GM12878 (cell line): ENCODE data around the gene CTIF. TPM values are rescaled to one million over a fixed set of nuclear protein-coding genes. Genes with fewer than 3 reads are reported as not detected.
A peak's percentile ranks its signal among the peaks of the same experiment; 100 is the strongest.
"Not testable (repeated sequence)": the region's sequence is repeated elsewhere in the genome, so short reads cannot be mapped to it uniquely, and the experiment has no call there.

Source experiments
- ATAC-seq: fragments of 200-7000 bp; cut with Tn5 transposase; 3 replicates; pipeline ENCODE4 v1.9.1; 2020; ENCODE audit warnings: mild to moderate bottlenecking, moderate library complexity
- BruUV-seq: library from RNA; stranded (reverse); fragments of 400-500 nt; replicated peaks from 2 replicates; lab custom pipeline; 2021; lab: Mats Ljungman, UMichigan
- CTCF ChIA-PET: fragments of 300-600 bp; sonication (Branson Sonifier 250); formaldehyde crosslinking; extraction: SDS; loops from one replicate; lab custom pipeline; 2021; ENCODE audit warnings: inconsistent platforms; lab: Yijun Ruan, JAX
- POLR2A ChIA-PET: fragments of 350-600 bp; formaldehyde crosslinking; extraction: SDS; loops from one replicate; lab custom pipeline; 2021; ENCODE audit warnings: inconsistent platforms; lab: Charles Lee
- RAD21 ChIA-PET: fragments of 300-600 bp; sonication (Branson Sonifier 250); formaldehyde crosslinking; loops from one replicate; lab custom pipeline; 2023; ENCODE audit warnings: antibody characterized with exemption; ENCODE audit not compliant: unreplicated experiment; lab: Charles Lee
- SMC1A ChIA-PET: fragments of 300-600 bp; sonication (Branson Sonifier 250); formaldehyde crosslinking; loops from one replicate; lab custom pipeline; 2023; ENCODE audit not compliant: unreplicated experiment, uncharacterized antibody; lab: Charles Lee
- DNase-seq: peaks from one replicate; pipeline ENCODE4 v3.0.0-alpha.2; 2011; ENCODE audit warnings: low read depth, low spot score
- FAIRE-seq: peaks from 3 replicates; lab custom pipeline; 2011; peaks lifted over from hg19 to GRCh38; lab: Jason Lieb, UNC
- H2AFZ ChIP-seq: 2 replicates; pipeline ENCODE4 v1.6.0; 2011; ENCODE audit warnings: low read depth, low read length, control low read depth; ENCODE audit not compliant: control insufficient read depth
- H3K27ac ChIP-seq: 2 replicates; pipeline ENCODE4 v1.5.1; 2011; ENCODE audit warnings: control low read depth; ENCODE audit not compliant: control insufficient read depth, insufficient read depth
- H3K27me3 ChIP-seq, 2 experiments: replicated peaks in 1 of 2; 2 replicates each; pipeline versions ENCODE4 v1.6.0 to v1.6.1; 2011; ENCODE audit warnings: low read length in 1 of 2; ENCODE audit not compliant: control insufficient read depth in 2 of 2, insufficient read depth in 2 of 2
- H3K36me3 ChIP-seq, 2 experiments: 2 replicates each; pipeline ENCODE4 v1.5.1; 2011; ENCODE audit warnings: low read length in 1 of 2; ENCODE audit not compliant: control insufficient read depth in 2 of 2, insufficient read depth in 2 of 2
- H3K4me1 ChIP-seq: 2 replicates; pipeline ENCODE4 v1.6.1; 2011; ENCODE audit warnings: mild to moderate bottlenecking, low read length, moderate library complexity, mixed read lengths; ENCODE audit not compliant: control insufficient read depth, insufficient read depth
- H3K4me2 ChIP-seq: 2 replicates; pipeline ENCODE4 v1.6.0; 2011; ENCODE audit warnings: control low read depth; ENCODE audit not compliant: control insufficient read depth, insufficient read depth
- H3K4me3 ChIP-seq: fragments of 200-600 bp; sonication (generic); 2 replicates; pipeline ENCODE4 v1.5.1; 2016
- H3K79me2 ChIP-seq: 2 replicates; pipeline ENCODE4 v1.6.0; 2011; ENCODE audit warnings: low read length; ENCODE audit not compliant: control insufficient read depth, insufficient read depth
- H3K9ac ChIP-seq: 2 replicates; pipeline ENCODE4 v1.8.0; 2011; ENCODE audit warnings: low read length, control low read depth, mixed read lengths; ENCODE audit not compliant: control insufficient read depth, insufficient read depth
- H3K9me3 ChIP-seq: replicated peaks from 3 replicates; pipeline ENCODE4 v1.5.1; 2011; ENCODE audit warnings: mild to moderate bottlenecking, low read length; ENCODE audit not compliant: control insufficient read depth, insufficient read depth
- H4K20me1 ChIP-seq: 2 replicates; pipeline ENCODE4 v1.6.0; 2011; ENCODE audit not compliant: control insufficient read depth, insufficient read depth
- CBX3 ChIP-seq: fragments of 200-600 bp; sonication (generic); IDR thresholded peaks from 2 replicates; pipeline ENCODE4 v1.6.1; 2016; ENCODE audit warnings: low read depth, borderline replicate concordance
- CBX5 ChIP-seq: sonication (generic); IDR thresholded peaks from 2 replicates; pipeline ENCODE4 v1.6.1; 2016; ENCODE audit warnings: low read depth, moderate library complexity, mild to moderate bottlenecking, inconsistent platforms
- CHD4 ChIP-seq: fragments of 200-600 bp; sonication (generic); IDR thresholded peaks from 2 replicates; pipeline ENCODE4 v1.6.1; 2016; ENCODE audit warnings: mild to moderate bottlenecking
- CREM ChIP-seq: IDR thresholded peaks from 2 replicates; pipeline ENCODE4 v1.6.1; 2014; ENCODE audit warnings: antibody characterized with exemption, low read depth
- DPF2 ChIP-seq: fragments of 450-650 bp; IDR thresholded peaks from 2 replicates; pipeline ENCODE4 v1.6.1; 2017; ENCODE audit warnings: mild to moderate bottlenecking
- ETV6 ChIP-seq, 2 experiments: fragments of 450-650 bp in 1 of 2; IDR thresholded peaks in 1 of 2; conservative IDR thresholded peaks in 1 of 2; 2 replicates each; pipeline ENCODE4 v1.6.1; 2014; ENCODE audit warnings: antibody characterized with exemption in 1 of 2, borderline replicate concordance in 1 of 2, low read depth in 1 of 2, mild to moderate bottlenecking in 1 of 2, moderate library complexity in 1 of 2
- FOXM1 ChIP-seq: IDR thresholded peaks from 2 replicates; pipeline ENCODE4 v1.6.1; 2012; ENCODE audit warnings: low read depth, mild to moderate bottlenecking, inconsistent platforms, low read length, moderate library complexity
- IKZF1 ChIP-seq: fragments of 450-650 bp; conservative IDR thresholded peaks from 2 replicates; pipeline ENCODE4 v1.6.1; 2017; ENCODE audit warnings: antibody characterized with exemption, mild to moderate bottlenecking
- IKZF2 ChIP-seq, 2 experiments: fragments of 450-650 bp; IDR thresholded peaks; 2 replicates each; pipeline ENCODE4 v1.6.1; 2017; ENCODE audit warnings: mild to moderate bottlenecking in 2 of 2, moderate library complexity in 2 of 2
- IRF4 ChIP-seq: IDR thresholded peaks from 2 replicates; pipeline ENCODE4 v1.6.1; 2011; ENCODE audit warnings: low read depth, low read length
- JUNB ChIP-seq: IDR thresholded peaks from 2 replicates; pipeline ENCODE4 v1.6.1; 2016; ENCODE audit warnings: antibody characterized with exemption, mild to moderate bottlenecking
- MEF2A ChIP-seq: IDR thresholded peaks from 2 replicates; pipeline ENCODE4 v1.6.1; 2011; ENCODE audit warnings: low read depth, mild to moderate bottlenecking, low read length, moderate library complexity; ENCODE audit not compliant: insufficient read depth
- NFIC ChIP-seq: IDR thresholded peaks from 2 replicates; pipeline ENCODE4 v1.6.1; 2012; ENCODE audit warnings: low read depth, mild to moderate bottlenecking, inconsistent platforms, low read length, moderate library complexity
- RUNX3 ChIP-seq: IDR thresholded peaks from 2 replicates; pipeline ENCODE4 v1.6.1; 2012; ENCODE audit warnings: low read length, inconsistent platforms
- SMARCA5 ChIP-seq: fragments of 450-650 bp; IDR thresholded peaks from 2 replicates; pipeline ENCODE4 v1.6.1; 2017; ENCODE audit warnings: mild to moderate bottlenecking
- TCF3 ChIP-seq: IDR thresholded peaks from 2 replicates; pipeline ENCODE4 v1.6.1; 2012; ENCODE audit warnings: low read depth, mild to moderate bottlenecking, low read length, borderline replicate concordance; ENCODE audit not compliant: insufficient read depth
- TCF7 ChIP-seq: IDR thresholded peaks from 2 replicates; pipeline ENCODE4 v1.6.1; 2014; ENCODE audit warnings: antibody characterized with exemption, borderline replicate concordance
- ZNF217 ChIP-seq: fragments of 450-650 bp; IDR thresholded peaks from 2 replicates; pipeline ENCODE4 v1.6.1; 2017; ENCODE audit warnings: antibody characterized with exemption, mild to moderate bottlenecking
- WGBS: methylation state at CpG from one replicate; pipeline ENCODE4 v1.1.6; 2016; ENCODE audit warnings: low lambda C conversion rate; ENCODE audit not compliant: insufficient replicate concordance, insufficient coverage; ENCODE audit errors: missing lambda C conversion rate; 5-methylcytosine and 5-hydroxymethylcytosine counted together
- in situ Hi-C: fragments of 300-500 bp; cut with MboI; formaldehyde crosslinking; loops from 9 replicates; pipeline ENCODE4 v1.14.3; 2018; ENCODE audit warnings: mixed read lengths
- intact Hi-C: fragments of 100-400 bp; cut with micrococcal nuclease; formaldehyde crosslinking; loops from one replicate; pipeline ENCODE4 v1.14.2; 2022; ENCODE audit not compliant: unreplicated experiment
- polyA plus RNA-seq, 11 experiments: library from polyadenylated mRNA; depleted of rRNA in 4 of 11; unstranded in 6 of 11; stranded (reverse) in 5 of 11; fragments of >200 nt; fragmentation: Nextera tagmentation in 4 of 11; fragmentation: Illumina TruSeq in 1 of 11; extraction: Ambion mirVana in 4 of 11; extraction: Trizol in 1 of 11; gene quantifications; 1 replicate in 1 of 11; 2 replicates in 10 of 11; pipeline versions ENCODE4 v1.2.1 to v1.2.3, GENCODE V29; 2011 to 2016; ENCODE audit warnings: inconsistent platforms in 2 of 11, missing spikeins in 2 of 11, low read depth in 1 of 11
- total RNA-seq, 4 experiments: library from RNA; depleted of rRNA in 3 of 4; stranded (reverse); fragments of >200 nt in 3 of 4; fragmentation: Illumina TruSeq in 1 of 4; extraction: Trizol in 1 of 4; gene quantifications; 2 replicates each; pipeline versions ENCODE4 v1.2.1 to v1.2.3, GENCODE V29; 2013 to 2021
- TF ChIP-seq, protein P1 (sequence below): fragments of 450-650 bp; IDR thresholded peaks from 2 replicates; pipeline ENCODE4 v1.6.1; 2017; ENCODE audit warnings: mild to moderate bottlenecking, low read depth, inconsistent platforms; ENCODE audit not compliant: poor library complexity, severe bottlenecking
- TF ChIP-seq, protein P2 (sequence below): fragments of 450-650 bp; conservative IDR thresholded peaks from 2 replicates; pipeline ENCODE4 v1.6.1; 2017; ENCODE audit warnings: mild to moderate bottlenecking, moderate library complexity

Gene CTIF
- total and polyA plus RNA-seq, 10 of the 15 experiments (the other 5 are each of a cell fraction or from before 2014, with no cell fraction given): 0.06 to 11.6 (median 2.5) TPM

DNA sequence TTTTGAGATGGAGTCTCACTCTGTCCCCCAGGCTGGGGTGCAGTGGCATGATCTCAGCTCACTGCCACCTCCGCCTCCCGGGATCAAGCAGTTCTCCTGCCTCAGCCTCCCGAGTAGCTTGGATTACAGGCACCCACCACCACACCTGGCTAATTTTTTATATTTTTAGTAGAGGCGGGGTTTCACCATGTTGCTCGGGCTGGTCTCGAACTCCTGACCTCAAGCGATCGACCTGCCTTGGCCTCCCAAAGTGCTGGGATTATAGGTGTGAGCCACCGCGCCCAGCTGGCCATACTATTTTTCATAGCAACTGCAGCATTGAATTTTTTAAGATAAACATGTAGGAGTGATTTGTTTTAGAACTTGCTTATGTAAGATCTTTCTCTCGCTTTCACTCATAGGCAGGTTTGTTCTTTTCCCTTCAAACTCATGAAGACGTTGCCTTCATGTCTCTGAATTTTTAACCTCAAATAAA is 273.2 kb downstream of the CTIF start:
- not testable (repeated sequence) for H3K36me3 ChIP-seq, BruUV-seq, DNase-seq, FAIRE-seq, H3K9me3 ChIP-seq, H3K27me3 ChIP-seq, H4K20me1 ChIP-seq, H3K79me2 ChIP-seq
- Histone ChIP-seq H3K4me2 (peak overlapping the region; percentile 53), H3K4me3 (0 out of 2 replicates have a peak overlapping the region, but pooled peaks have one; percentile 7), H3K9ac (peak overlapping the region; percentile 38; the same call in 1 of the 2 replicates), H3K27ac (peak overlapping the region; percentile 81), H2AFZ (peak overlapping the region; percentile 33), H3K4me1 (peaks cover 39% of the 10 kb centered on the region)
- SMC1A ChIA-PET: interaction anchor here (0.7 to 12.6 kb wide), 10 partner anchors 9 to 135 kb away, joined by 3 to 129 read pairs (median 12); no protein-coding TSS in a partner anchor
- peak; percentile 49 for ATAC-seq
- RAD21 ChIA-PET: interaction anchor here (0.9 to 7.3 kb wide), 6 partner anchors 8 to 34 kb away, joined by 4 to 61 read pairs (median 46); no protein-coding TSS in a partner anchor
- in situ Hi-C loops: loop anchor here (25.0 kb wide), 1 partner anchor 1475 kb away; the partner anchor contains the start of genes CXXC1 and MBD1
- CTCF ChIA-PET: interaction anchor here (0.6 to 2.6 kb wide), 7 partner anchors 10 to 34 kb away, joined by 3 to 16 read pairs (median 4); no protein-coding TSS in a partner anchor
- 18% methylated on average over 12 of the region's 12 CpGs for WGBS
- intact Hi-C loops: loop anchor here (2.0 kb wide), 1 partner anchor 27 kb away; no protein-coding TSS in a partner anchor
- POLR2A ChIA-PET: interaction anchor here (0.6 to 3.9 kb wide), 10 partner anchors 10 to 121 kb away, joined by 3 to 31 read pairs (median 7); no protein-coding TSS in a partner anchor
- TF ChIP-seq ZNF217 (peak; percentile 80), FOXM1 (peak; percentile 62), ETV6 (conservative IDR thresholded peaks at IDR 0.05 in 1 of 2, IDR thresholded peaks at IDR 0.05 in 1 of 2; ENCODE audit: borderline replicate concordance in 1 of 2, low read depth in 1 of 2) (peak in 1 of 2 experiments; percentile 51; a peak in 1 of 4 replicates), IRF4 (peak; percentile 64; the same call in 1 of the 2 replicates), SMARCA5 (0 out of 2 replicates have a peak, but pooled peaks have one; percentile 10), CBX3 (peak; percentile 89; the same call in 1 of the 2 replicates), DPF2 (0 out of 2 replicates have a peak, but pooled peaks have one; percentile 28), RUNX3 (peak; percentile 66; the same call in 1 of the 2 replicates), MEF2A (peak; percentile 42; the same call in 1 of the 2 replicates), CBX5 (peak; percentile 29; the same call in 1 of the 2 replicates), NFIC (peak; percentile 78), TCF3 (0 out of 2 replicates have a peak, but pooled peaks have one; percentile 53), CREM (peak; percentile 56), CHD4 (peak; percentile 99; the same call in 1 of the 2 replicates), JUNB (peak; percentile 94), TCF7 (0 out of 2 replicates have a peak, but pooled peaks have one; percentile 24), IKZF1 (0 out of 2 replicates have a peak, but pooled peaks have one; percentile 20), IKZF2 (IDR thresholded peaks at IDR 0.05) (peak in 1 of 2 experiments; percentile 23; a peak in 1 of 4 replicates)
- TF ChIP-seq, protein P1, sequence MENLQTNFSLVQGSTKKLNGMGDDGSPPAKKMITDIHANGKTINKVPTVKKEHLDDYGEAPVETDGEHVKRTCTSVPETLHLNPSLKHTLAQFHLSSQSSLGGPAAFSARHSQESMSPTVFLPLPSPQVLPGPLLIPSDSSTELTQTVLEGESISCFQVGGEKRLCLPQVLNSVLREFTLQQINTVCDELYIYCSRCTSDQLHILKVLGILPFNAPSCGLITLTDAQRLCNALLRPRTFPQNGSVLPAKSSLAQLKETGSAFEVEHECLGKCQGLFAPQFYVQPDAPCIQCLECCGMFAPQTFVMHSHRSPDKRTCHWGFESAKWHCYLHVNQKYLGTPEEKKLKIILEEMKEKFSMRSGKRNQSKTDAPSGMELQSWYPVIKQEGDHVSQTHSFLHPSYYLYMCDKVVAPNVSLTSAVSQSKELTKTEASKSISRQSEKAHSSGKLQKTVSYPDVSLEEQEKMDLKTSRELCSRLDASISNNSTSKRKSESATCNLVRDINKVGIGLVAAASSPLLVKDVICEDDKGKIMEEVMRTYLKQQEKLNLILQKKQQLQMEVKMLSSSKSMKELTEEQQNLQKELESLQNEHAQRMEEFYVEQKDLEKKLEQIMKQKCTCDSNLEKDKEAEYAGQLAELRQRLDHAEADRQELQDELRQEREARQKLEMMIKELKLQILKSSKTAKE: peak; percentile 50
- TF ChIP-seq, protein P2, sequence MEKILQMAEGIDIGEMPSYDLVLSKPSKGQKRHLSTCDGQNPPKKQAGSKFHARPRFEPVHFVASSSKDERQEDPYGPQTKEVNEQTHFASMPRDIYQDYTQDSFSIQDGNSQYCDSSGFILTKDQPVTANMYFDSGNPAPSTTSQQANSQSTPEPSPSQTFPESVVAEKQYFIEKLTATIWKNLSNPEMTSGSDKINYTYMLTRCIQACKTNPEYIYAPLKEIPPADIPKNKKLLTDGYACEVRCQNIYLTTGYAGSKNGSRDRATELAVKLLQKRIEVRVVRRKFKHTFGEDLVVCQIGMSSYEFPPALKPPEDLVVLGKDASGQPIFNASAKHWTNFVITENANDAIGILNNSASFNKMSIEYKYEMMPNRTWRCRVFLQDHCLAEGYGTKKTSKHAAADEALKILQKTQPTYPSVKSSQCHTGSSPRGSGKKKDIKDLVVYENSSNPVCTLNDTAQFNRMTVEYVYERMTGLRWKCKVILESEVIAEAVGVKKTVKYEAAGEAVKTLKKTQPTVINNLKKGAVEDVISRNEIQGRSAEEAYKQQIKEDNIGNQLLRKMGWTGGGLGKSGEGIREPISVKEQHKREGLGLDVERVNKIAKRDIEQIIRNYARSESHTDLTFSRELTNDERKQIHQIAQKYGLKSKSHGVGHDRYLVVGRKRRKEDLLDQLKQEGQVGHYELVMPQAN: 0 out of 2 replicates have a peak, but pooled peaks have one; percentile 46
